ENCODE measurements around the gene PCDHB16. TPM values are rescaled to one million over a fixed set of nuclear protein-coding genes. Genes with fewer than 3 reads are reported as not detected.
"Not testable (repeated sequence)": the region's sequence is repeated elsewhere in the genome, so short reads cannot be mapped to it uniquely, and the experiment has no call there.

Gene PCDHB16
- total RNA-seq, 1 donor from 2014 or later: 1.6 TPM

- peaks cover 7 to 15% (median 13%) of the 10 kb centered on the region in 3 donors for H3K9me3 ChIP-seq (ENCODE audit: control insufficient read depth in 3 of 3, low read length in 3 of 3)
Observed at GRCh38 chr5:141201126-141201525, 18.9 kb downstream of the PCDHB16 start.

GRCh38 chr5:141201646-141202045 is 19.5 kb downstream of the PCDHB16 start:
- not testable (repeated sequence) for H3K4me3 ChIP-seq (ENCODE audit: low read length in 3 of 3); H3K4me1 ChIP-seq (ENCODE audit: control insufficient read depth in 3 of 3, insufficient read depth in 3 of 3, low read length in 3 of 3); H3K36me3 ChIP-seq (ENCODE audit: control insufficient read depth in 3 of 3, insufficient read depth in 3 of 3, low read length in 3 of 3); H3K9ac ChIP-seq (ENCODE audit: low read depth in 1 of 3, low read length in 3 of 3); H3K27me3 ChIP-seq (ENCODE audit: control insufficient read depth in 3 of 3, insufficient read depth in 3 of 3, low read length in 3 of 3); H3K27ac ChIP-seq (ENCODE audit: low read depth, low read length)
- peaks cover 7 to 17% (median 14%) of the 10 kb centered on the region in 3 donors for H3K9me3 ChIP-seq (ENCODE audit: control insufficient read depth in 3 of 3, low read length in 3 of 3)

More at GRCh38 chr5:141201126-141201525, 18.9 kb downstream of the PCDHB16 start:
- H3K36me3 ChIP-seq (ENCODE audit: control insufficient read depth in 3 of 3, insufficient read depth in 3 of 3, low read length in 3 of 3); H3K27ac ChIP-seq (ENCODE audit: low read depth, low read length); H3K4me1 ChIP-seq (ENCODE audit: control insufficient read depth in 3 of 3, insufficient read depth in 3 of 3, low read length in 3 of 3); H3K4me3 ChIP-seq (ENCODE audit: low read length in 3 of 3); H3K27me3 ChIP-seq (ENCODE audit: control insufficient read depth in 3 of 3, insufficient read depth in 3 of 3, low read length in 3 of 3); H3K9ac ChIP-seq (ENCODE audit: low read depth in 1 of 3, low read length in 3 of 3): not testable (repeated sequence)

DNA sequence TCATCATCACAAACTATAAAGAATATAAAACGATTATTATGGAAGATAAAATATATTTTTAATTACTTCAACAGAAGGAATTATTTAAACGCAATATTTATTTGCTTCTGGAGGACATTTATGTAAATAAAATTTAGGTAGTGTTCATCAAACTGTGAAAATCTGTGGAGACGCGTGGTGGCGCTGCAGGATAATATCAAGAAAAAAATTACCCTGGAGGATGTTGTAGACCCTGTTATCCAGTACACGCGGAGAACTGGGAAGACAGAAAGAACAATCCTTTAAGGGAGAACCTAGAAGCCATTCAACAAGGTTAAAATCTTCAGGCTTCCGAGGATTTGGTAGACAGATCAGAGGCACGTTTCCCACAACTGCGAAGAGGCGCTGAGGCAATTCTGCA is 26.3 kb downstream of the PCDHB16 start, which contains the start of gene PCDHB12:
Gene PCDHB12, plus strand, starts transcription at position 242 of the 400 bp plus-strand sequence. CDS start 189 bp downstream, outside the sequence.
- Histone ChIP-seq H3K9me3 (ENCODE audit: control insufficient read depth in 3 of 3, low read length in 3 of 3) (peaks cover 0 to 23% (median 9%) of the 10 kb centered on the region in 3 donors), H3K4me3 (ENCODE audit: low read length in 3 of 3) (peak within 1 kb of the TSS in 1 of 3 donors; percentile 55), H3K27ac (ENCODE audit: low read depth, low read length) (no peak within 1 kb of the TSS), H3K27me3 (ENCODE audit: control insufficient read depth in 3 of 3, insufficient read depth in 3 of 3, low read length in 3 of 3) (peaks cover 0 to 4% (median 0%) of the 10 kb centered on the region in 3 donors), H3K4me1 (ENCODE audit: control insufficient read depth in 3 of 3, insufficient read depth in 3 of 3, low read length in 3 of 3) (no peaks in the 10 kb centered on the region), H3K9ac (ENCODE audit: low read depth in 1 of 3, low read length in 3 of 3) (no peak within 1 kb of the TSS), H3K36me3 (ENCODE audit: control insufficient read depth in 3 of 3, insufficient read depth in 3 of 3, low read length in 3 of 3) (no peaks in the 10 kb centered on the region)

- H3K27me3 ChIP-seq (ENCODE audit: control insufficient read depth in 3 of 3, insufficient read depth in 3 of 3, low read length in 3 of 3); H3K4me1 ChIP-seq (ENCODE audit: control insufficient read depth in 3 of 3, insufficient read depth in 3 of 3, low read length in 3 of 3); H3K4me3 ChIP-seq (ENCODE audit: low read length in 3 of 3); H3K27ac ChIP-seq (ENCODE audit: low read depth, low read length); H3K9ac ChIP-seq (ENCODE audit: low read depth in 1 of 3, low read length in 3 of 3); H3K36me3 ChIP-seq (ENCODE audit: control insufficient read depth in 3 of 3, insufficient read depth in 3 of 3, low read length in 3 of 3): not testable (repeated sequence)
- H3K9me3 ChIP-seq (ENCODE audit: control insufficient read depth in 3 of 3, low read length in 3 of 3): peaks cover 4 to 27% (median 9%) of the 10 kb centered on the region in 3 donors
Observed at GRCh38 chr5:141210281-141210680, 28.1 kb downstream of the PCDHB16 start.

GRCh38 chr5:141210849-141211248 is 28.7 kb downstream of the PCDHB16 start:
- not testable (repeated sequence) for H3K27ac ChIP-seq (ENCODE audit: low read depth, low read length); H3K4me3 ChIP-seq (ENCODE audit: low read length in 3 of 3); H3K4me1 ChIP-seq (ENCODE audit: control insufficient read depth in 3 of 3, insufficient read depth in 3 of 3, low read length in 3 of 3); H3K9ac ChIP-seq (ENCODE audit: low read depth in 1 of 3, low read length in 3 of 3); H3K36me3 ChIP-seq (ENCODE audit: control insufficient read depth in 3 of 3, insufficient read depth in 3 of 3, low read length in 3 of 3); H3K27me3 ChIP-seq (ENCODE audit: control insufficient read depth in 3 of 3, insufficient read depth in 3 of 3, low read length in 3 of 3)
- H3K9me3 ChIP-seq (ENCODE audit: control insufficient read depth in 3 of 3, low read length in 3 of 3): peaks cover 4 to 27% (median 9%) of the 10 kb centered on the region in 3 donors

- not testable (repeated sequence) for H3K36me3 ChIP-seq (ENCODE audit: control insufficient read depth in 3 of 3, insufficient read depth in 3 of 3, low read length in 3 of 3); H3K4me1 ChIP-seq (ENCODE audit: control insufficient read depth in 3 of 3, insufficient read depth in 3 of 3, low read length in 3 of 3); H3K9ac ChIP-seq (ENCODE audit: low read depth in 1 of 3, low read length in 3 of 3); H3K27ac ChIP-seq (ENCODE audit: low read depth, low read length); H3K27me3 ChIP-seq (ENCODE audit: control insufficient read depth in 3 of 3, insufficient read depth in 3 of 3, low read length in 3 of 3)
- Histone ChIP-seq H3K4me3 (ENCODE audit: low read length in 3 of 3) (peak within 1 kb of the TSS in 1 of 3 donors; percentile 27), H3K9me3 (ENCODE audit: control insufficient read depth in 3 of 3, low read length in 3 of 3) (peaks cover 9 to 23% (median 13%) of the 10 kb centered on the region in 3 donors)
Observed at GRCh38 chr5:141213656-141214339, 31.6 kb downstream of the PCDHB16 start, which contains the start of gene PCDHB13. PCDHB13 (plus strand) TSS chr5:141213919; CDS start chr5:141214124, 205 bp downstream.

- H3K27ac ChIP-seq (ENCODE audit: low read depth, low read length); H3K36me3 ChIP-seq (ENCODE audit: control insufficient read depth in 3 of 3, insufficient read depth in 3 of 3, low read length in 3 of 3); H3K27me3 ChIP-seq (ENCODE audit: control insufficient read depth in 3 of 3, insufficient read depth in 3 of 3, low read length in 3 of 3); H3K9ac ChIP-seq (ENCODE audit: low read depth in 1 of 3, low read length in 3 of 3); H3K4me1 ChIP-seq (ENCODE audit: control insufficient read depth in 3 of 3, insufficient read depth in 3 of 3, low read length in 3 of 3): not testable (repeated sequence)
- H3K4me3 ChIP-seq (ENCODE audit: low read length in 3 of 3): peak overlapping the region in 1 of 3 donors; percentile 27
- peaks cover 9 to 25% (median 9%) of the 10 kb centered on the region in 3 donors for H3K9me3 ChIP-seq (ENCODE audit: control insufficient read depth in 3 of 3, low read length in 3 of 3)
Observed at GRCh38 chr5:141214583-141214982, 32.4 kb downstream of the PCDHB16 start.

GRCh38 chr5:141215504-141215903 is 33.3 kb downstream of the PCDHB16 start:
- not testable (repeated sequence) for H3K4me1 ChIP-seq (ENCODE audit: control insufficient read depth in 3 of 3, insufficient read depth in 3 of 3, low read length in 3 of 3); H3K36me3 ChIP-seq (ENCODE audit: control insufficient read depth in 3 of 3, insufficient read depth in 3 of 3, low read length in 3 of 3); H3K27me3 ChIP-seq (ENCODE audit: control insufficient read depth in 3 of 3, insufficient read depth in 3 of 3, low read length in 3 of 3); H3K9ac ChIP-seq (ENCODE audit: low read depth in 1 of 3, low read length in 3 of 3); H3K27ac ChIP-seq (ENCODE audit: low read depth, low read length); H3K4me3 ChIP-seq (ENCODE audit: low read length in 3 of 3)
- peaks cover 4 to 23% (median 9%) of the 10 kb centered on the region in 3 donors for H3K9me3 ChIP-seq (ENCODE audit: control insufficient read depth in 3 of 3, low read length in 3 of 3)

DNA sequence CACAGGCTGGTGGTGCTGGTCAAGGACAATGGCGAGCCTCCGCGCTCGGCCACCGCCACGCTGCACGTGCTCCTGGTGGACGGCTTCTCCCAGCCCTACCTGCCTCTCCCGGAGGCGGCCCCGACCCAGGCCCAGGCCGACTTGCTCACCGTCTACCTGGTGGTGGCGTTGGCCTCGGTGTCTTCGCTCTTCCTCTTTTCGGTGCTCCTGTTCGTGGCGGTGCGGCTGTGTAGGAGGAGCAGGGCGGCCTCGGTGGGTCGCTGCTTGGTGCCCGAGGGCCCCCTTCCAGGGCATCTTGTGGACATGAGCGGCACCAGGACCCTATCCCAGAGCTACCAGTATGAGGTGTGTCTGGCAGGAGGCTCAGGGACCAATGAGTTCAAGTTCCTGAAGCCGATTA is 33.8 kb downstream of the PCDHB16 start:
- H3K9ac ChIP-seq (ENCODE audit: low read depth in 1 of 3, low read length in 3 of 3); H3K27me3 ChIP-seq (ENCODE audit: control insufficient read depth in 3 of 3, insufficient read depth in 3 of 3, low read length in 3 of 3); H3K27ac ChIP-seq (ENCODE audit: low read depth, low read length); H3K36me3 ChIP-seq (ENCODE audit: control insufficient read depth in 3 of 3, insufficient read depth in 3 of 3, low read length in 3 of 3); H3K4me3 ChIP-seq (ENCODE audit: low read length in 3 of 3); H3K4me1 ChIP-seq (ENCODE audit: control insufficient read depth in 3 of 3, insufficient read depth in 3 of 3, low read length in 3 of 3): not testable (repeated sequence)
- peaks cover 4 to 27% (median 12%) of the 10 kb centered on the region in 3 donors for H3K9me3 ChIP-seq (ENCODE audit: control insufficient read depth in 3 of 3, low read length in 3 of 3)

GRCh38 chr5:141223112-141223783 is 41.1 kb downstream of the PCDHB16 start, which contains the start of gene PCDHB14:
PCDHB14 (plus strand) TSS chr5:141223343; CDS start chr5:141223506, 163 bp downstream.
- Histone ChIP-seq H3K9ac (ENCODE audit: low read depth in 1 of 3, low read length in 3 of 3) (peak within 1 kb of the TSS in 1 of 3 donors; percentile 58), H3K4me1 (ENCODE audit: control insufficient read depth in 3 of 3, insufficient read depth in 3 of 3, low read length in 3 of 3) (no peaks in the 10 kb centered on the region), H3K27ac (ENCODE audit: low read depth, low read length) (no peak within 1 kb of the TSS), H3K36me3 (ENCODE audit: control insufficient read depth in 3 of 3, insufficient read depth in 3 of 3, low read length in 3 of 3) (no peaks in the 10 kb centered on the region), H3K9me3 (ENCODE audit: control insufficient read depth in 3 of 3, low read length in 3 of 3) (peaks cover 14 to 35% (median 15%) of the 10 kb centered on the region in 3 donors), H3K4me3 (ENCODE audit: low read length in 3 of 3) (peak within 1 kb of the TSS; percentile 52 to 65 (median 57)), H3K27me3 (ENCODE audit: control insufficient read depth in 3 of 3, insufficient read depth in 3 of 3, low read length in 3 of 3) (no peaks in the 10 kb centered on the region)
